PC-9 (cell line): ENCODE results near the gene GLCCI1. TPM values are rescaled to one million over a fixed set of nuclear protein-coding genes. Genes with fewer than 3 reads are reported as not detected.
"Not testable (repeated sequence)": the region's sequence is repeated elsewhere in the genome, so short reads cannot be mapped to it uniquely, and the experiment has no call there.

Experiments used
- BruUV-seq: library from RNA; stranded (reverse); fragments of 400-500 nt; replicated peaks from 2 replicates; lab custom pipeline; 2021; lab: Mats Ljungman, UMichigan
- CTCF ChIA-PET: fragments of 300-600 bp; sonication (Branson Sonifier 250); formaldehyde crosslinking; loops from one replicate; lab custom pipeline; 2022; ENCODE audit warnings: antibody characterized with exemption; lab: Charles Lee
- POLR2A ChIA-PET: fragments of 300-600 bp; sonication (Branson Sonifier 250); formaldehyde crosslinking; loops from one replicate; lab custom pipeline; 2022; ENCODE audit warnings: antibody characterized with exemption; ENCODE audit not compliant: unreplicated experiment; lab: Charles Lee
- DNase-seq, 2 experiments: peaks; one replicate each; pipeline versions ENCODE4 v3.0.0 to v3.0.0-alpha.2; 2015 to 2022; ENCODE audit warnings: mixed read lengths in 1 of 2
- H2AFZ ChIP-seq: fragments of 200-600 bp; sonication (generic); 2 replicates; pipeline ENCODE4 v1.8.1; 2017; ENCODE audit warnings: antibody characterized with exemption
- H3F3A ChIP-seq: fragments of 200-600 bp; sonication (generic); 2 replicates; pipeline ENCODE4 v1.8.1; 2017; ENCODE audit warnings: antibody characterized with exemption, mild to moderate bottlenecking, low read depth; ENCODE audit not compliant: insufficient read depth
- H3K27ac ChIP-seq: fragments of 200-600 bp; sonication (generic); 2 replicates; pipeline ENCODE4 v1.6.1; 2016; ENCODE audit warnings: mixed run types
- H3K27me3 ChIP-seq: fragments of 200-600 bp; sonication (generic); 2 replicates; pipeline ENCODE4 v1.6.1; 2016; ENCODE audit warnings: low read depth, mixed run types; ENCODE audit not compliant: insufficient read depth
- H3K36me3 ChIP-seq: fragments of 200-600 bp; sonication (generic); 2 replicates; pipeline ENCODE4 v1.6.1; 2016; ENCODE audit warnings: low read depth, mixed run types
- H3K4me1 ChIP-seq: fragments of 200-600 bp; sonication (generic); replicated peaks from 2 replicates; pipeline ENCODE4 v1.6.1; 2016; ENCODE audit warnings: mixed run types; ENCODE audit not compliant: insufficient read depth
- H3K4me2 ChIP-seq: fragments of 200-600 bp; sonication (generic); 2 replicates; pipeline ENCODE4 v1.6.1; 2017; ENCODE audit warnings: mixed run types
- H3K4me3 ChIP-seq: fragments of 200-600 bp; sonication (generic); 2 replicates; pipeline ENCODE4 v1.6.1; 2016; ENCODE audit warnings: mixed run types
- H3K79me2 ChIP-seq: fragments of 200-600 bp; sonication (generic); 2 replicates; pipeline ENCODE4 v1.6.1; 2017; ENCODE audit warnings: low read depth, mixed run types
- H3K9me2 ChIP-seq: fragments of 200-600 bp; sonication (generic); 2 replicates; pipeline ENCODE4 v1.8.1; 2017; ENCODE audit warnings: mild to moderate bottlenecking; ENCODE audit not compliant: insufficient read depth
- H3K9me3 ChIP-seq: fragments of 200-600 bp; sonication (generic); 2 replicates; pipeline ENCODE4 v1.8.1; 2016; ENCODE audit warnings: low read depth; ENCODE audit not compliant: insufficient read depth
- H4K20me1 ChIP-seq: fragments of 200-600 bp; sonication (generic); 2 replicates; pipeline ENCODE4 v1.8.1; 2017; ENCODE audit not compliant: insufficient read depth
- CTCF ChIP-seq: fragments of 200-600 bp; sonication (generic); conservative IDR thresholded peaks from 2 replicates; pipeline ENCODE4 v1.6.1; 2017; ENCODE audit warnings: mixed run types, antibody characterized with exemption, mild to moderate bottlenecking, moderate library complexity
- EZH2 ChIP-seq: fragments of 200-600 bp; sonication (generic); IDR thresholded peaks from 2 replicates; pipeline ENCODE4 v1.8.0; 2017; ENCODE audit warnings: antibody characterized with exemption, low read depth
- intact Hi-C: fragments of 100-400 bp; cut with micrococcal nuclease; formaldehyde crosslinking; loops from one replicate; pipeline ENCODE4 v1.10.0; 2022; ENCODE audit not compliant: unreplicated experiment
- total RNA-seq: library from RNA; stranded (reverse); gene quantifications from 2 replicates; pipeline ENCODE4 v1.2.3, GENCODE V29; 2021

Gene GLCCI1
- total RNA-seq, 1 experiment from 2014 or later = 42.1 TPM

- Histone ChIP-seq H3K9me3 (peaks cover 23% of the 10 kb centered on the region), H4K20me1 (no peaks in the 10 kb centered on the region), H3K4me3 (no peak overlapping the region), H3K4me2 (no peak overlapping the region), H3K79me2 (peaks cover 83% of the 10 kb centered on the region), H3K27me3 (no peaks in the 10 kb centered on the region), H3K27ac (no peak overlapping the region), H3K9me2 (no peaks in the 10 kb centered on the region), H2AFZ (no peak overlapping the region), H3K36me3 (peaks cover 9% of the 10 kb centered on the region; the same call in 1 of the 2 replicates), H3K4me1 (peaks cover 25% of the 10 kb centered on the region), H3F3A (peaks cover 27% of the 10 kb centered on the region)
- DNase-seq = no peak
- ChIA-PET POLR2A (interaction anchor here (0.5 kb wide), 1 partner anchor 368 kb away, joined by 3 read pairs; no protein-coding TSS in a partner anchor), CTCF (interaction anchor here (0.6 kb wide), 1 partner anchor 398 kb away, joined by 6 read pairs; no protein-coding TSS in a partner anchor)
- TF ChIP-seq CTCF (no peak), EZH2 (no peak)
- no TSS peak for BruUV-seq
- intact Hi-C loops = no loop called here
Measured at GRCh38 chr7:7992506-7992905, 23.9 kb downstream of the GLCCI1 start.

- H3K9me2 ChIP-seq, H2AFZ ChIP-seq, POLR2A ChIA-PET, CTCF ChIA-PET, BruUV-seq, intact Hi-C loops, DNase-seq, H3K27ac ChIP-seq, H3K27me3 ChIP-seq, H4K20me1 ChIP-seq, H3K4me2 ChIP-seq, H3K4me3 ChIP-seq, H3K36me3 ChIP-seq: not testable (repeated sequence)
- peaks cover 30% of the 10 kb centered on the region for H3K9me3 ChIP-seq
- peaks cover 79% of the 10 kb centered on the region for H3K79me2 ChIP-seq
- peaks cover 33% of the 10 kb centered on the region for H3F3A ChIP-seq
- H3K4me1 ChIP-seq = peaks cover 21% of the 10 kb centered on the region
Measured at GRCh38 chr7:7995348-7995747, 26.8 kb downstream of the GLCCI1 start.

DNA sequence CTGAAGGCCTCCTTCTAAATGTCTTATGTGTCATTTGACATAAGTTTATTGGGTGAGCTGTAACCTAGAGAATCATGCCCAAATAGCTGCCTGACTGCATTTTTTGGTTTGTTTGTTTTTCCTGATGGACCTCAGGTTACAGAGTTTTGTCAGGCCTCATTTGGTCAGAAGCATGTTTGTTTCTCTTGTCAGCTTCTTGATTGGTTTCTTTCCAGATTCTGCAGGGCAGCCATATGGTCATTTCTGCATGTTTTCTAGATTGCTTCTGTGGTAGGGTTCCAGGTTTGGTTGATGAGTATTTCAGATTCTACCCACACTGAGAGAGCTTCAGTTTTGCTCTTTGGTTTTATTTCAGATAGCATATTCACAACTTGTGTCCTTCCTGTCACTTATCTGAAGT lies 28.0 kb downstream of the GLCCI1 start:
- DNase-seq = peak; percentile 63 to 97
- Histone ChIP-seq H3F3A (peaks cover 33% of the 10 kb centered on the region), H2AFZ (no peak overlapping the region), H3K27me3 (no peaks in the 10 kb centered on the region), H3K9me2 (no peaks in the 10 kb centered on the region), H3K36me3 (peaks cover 10% of the 10 kb centered on the region; the same call in 1 of the 2 replicates), H3K27ac (peak overlapping the region; percentile 66), H3K9me3 (peaks cover 32% of the 10 kb centered on the region), H3K79me2 (peaks cover 76% of the 10 kb centered on the region), H3K4me1 (peaks cover 21% of the 10 kb centered on the region), H3K4me3 (peak overlapping the region; percentile 22; the same call in 1 of the 2 replicates), H4K20me1 (no peaks in the 10 kb centered on the region), H3K4me2 (peak overlapping the region; percentile 62)
- BruUV-seq = no TSS peak
- intact Hi-C loops = loop anchor here (1.0 to 2.0 kb wide), 2 partner anchors 28 to 85 kb away; partner anchors contain the start of gene GLCCI1
- POLR2A ChIA-PET = interaction anchor here (0.6 to 1.4 kb wide), 2 partner anchors 85 to 812 kb away, joined by 6 to 29 read pairs; no protein-coding TSS in a partner anchor
- CTCF ChIA-PET = no interaction called here
- TF ChIP-seq EZH2 = no peak
- no peak for TF ChIP-seq CTCF
